Measurements from ENCODE around the gene GPR139.

DNA sequence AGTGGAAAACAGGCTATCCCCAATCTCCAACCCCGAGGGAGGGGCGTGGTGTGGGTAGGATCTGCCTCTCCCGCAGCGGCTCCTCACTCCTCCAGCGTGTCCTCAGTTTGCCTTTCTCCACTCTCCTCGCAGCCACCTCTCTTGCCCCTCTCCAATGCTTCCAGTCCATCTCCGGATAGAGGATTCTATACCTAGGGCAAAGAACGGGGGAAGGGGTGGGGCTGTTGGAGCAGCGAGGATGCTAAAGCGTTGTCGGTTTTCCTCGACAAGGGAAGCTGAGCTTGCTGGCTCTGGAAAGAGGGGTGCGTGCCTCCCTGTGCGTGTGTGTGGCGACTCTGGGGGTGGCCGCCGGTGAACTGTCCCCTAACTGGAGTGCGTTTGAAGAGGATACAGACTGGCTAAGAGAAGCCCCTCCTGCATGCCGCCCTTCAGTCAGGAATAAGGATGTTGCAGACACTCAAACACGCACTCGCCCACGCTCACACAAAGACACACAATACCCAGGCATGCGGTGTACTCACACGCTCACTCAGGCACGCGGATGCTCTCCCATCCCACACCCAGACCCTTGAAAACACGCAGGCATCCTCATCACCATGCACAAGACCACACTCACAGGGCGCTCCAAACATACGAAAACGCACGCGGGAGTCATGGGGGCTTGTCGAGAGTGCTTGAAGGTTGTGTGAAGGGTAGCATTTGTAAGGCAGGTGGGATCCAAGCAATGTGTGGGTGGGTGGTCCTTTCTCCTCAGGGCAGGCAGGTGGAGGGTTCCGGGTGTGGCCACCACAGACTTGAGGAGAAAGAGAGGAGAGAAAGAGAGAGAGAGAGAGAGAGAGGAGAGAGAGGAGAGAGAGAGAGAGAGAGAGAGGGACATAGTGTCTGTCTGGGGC is 655 bp upstream of the GPR139 start:
- TF ChIP-seq, protein P1, sequence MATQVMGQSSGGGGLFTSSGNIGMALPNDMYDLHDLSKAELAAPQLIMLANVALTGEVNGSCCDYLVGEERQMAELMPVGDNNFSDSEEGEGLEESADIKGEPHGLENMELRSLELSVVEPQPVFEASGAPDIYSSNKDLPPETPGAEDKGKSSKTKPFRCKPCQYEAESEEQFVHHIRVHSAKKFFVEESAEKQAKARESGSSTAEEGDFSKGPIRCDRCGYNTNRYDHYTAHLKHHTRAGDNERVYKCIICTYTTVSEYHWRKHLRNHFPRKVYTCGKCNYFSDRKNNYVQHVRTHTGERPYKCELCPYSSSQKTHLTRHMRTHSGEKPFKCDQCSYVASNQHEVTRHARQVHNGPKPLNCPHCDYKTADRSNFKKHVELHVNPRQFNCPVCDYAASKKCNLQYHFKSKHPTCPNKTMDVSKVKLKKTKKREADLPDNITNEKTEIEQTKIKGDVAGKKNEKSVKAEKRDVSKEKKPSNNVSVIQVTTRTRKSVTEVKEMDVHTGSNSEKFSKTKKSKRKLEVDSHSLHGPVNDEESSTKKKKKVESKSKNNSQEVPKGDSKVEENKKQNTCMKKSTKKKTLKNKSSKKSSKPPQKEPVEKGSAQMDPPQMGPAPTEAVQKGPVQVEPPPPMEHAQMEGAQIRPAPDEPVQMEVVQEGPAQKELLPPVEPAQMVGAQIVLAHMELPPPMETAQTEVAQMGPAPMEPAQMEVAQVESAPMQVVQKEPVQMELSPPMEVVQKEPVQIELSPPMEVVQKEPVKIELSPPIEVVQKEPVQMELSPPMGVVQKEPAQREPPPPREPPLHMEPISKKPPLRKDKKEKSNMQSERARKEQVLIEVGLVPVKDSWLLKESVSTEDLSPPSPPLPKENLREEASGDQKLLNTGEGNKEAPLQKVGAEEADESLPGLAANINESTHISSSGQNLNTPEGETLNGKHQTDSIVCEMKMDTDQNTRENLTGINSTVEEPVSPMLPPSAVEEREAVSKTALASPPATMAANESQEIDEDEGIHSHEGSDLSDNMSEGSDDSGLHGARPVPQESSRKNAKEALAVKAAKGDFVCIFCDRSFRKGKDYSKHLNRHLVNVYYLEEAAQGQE (IDR thresholded peaks at IDR 0.05; ENCODE audit: insufficient read depth in 1 of 2, low read depth in 2 of 2, low read length in 2 of 2), result no peak
- no peak for TF ChIP-seq TAF1 (IDR thresholded peaks at IDR 0.05; ENCODE audit: borderline replicate concordance, insufficient read depth, low read length)
